BLaER1 (cell line): ENCODE data around the gene NTHL1.

Experiments
- H3K27ac ChIP-seq: shearing (Covaris generic); formaldehyde crosslinking; 2 replicates; pipeline ENCODE4 v1.8.1; 2022
- H3K27me3 ChIP-seq: shearing (Covaris generic); formaldehyde crosslinking; 2 replicates; pipeline ENCODE4 v1.8.1; 2022
- H3K36me3 ChIP-seq: shearing (Covaris generic); formaldehyde crosslinking; 2 replicates; pipeline ENCODE4 v1.8.1; 2022
- H3K4me1 ChIP-seq: shearing (Covaris generic); formaldehyde crosslinking; 2 replicates; pipeline ENCODE4 v1.8.1; 2022
- H3K4me2 ChIP-seq: shearing (Covaris generic); formaldehyde crosslinking; 2 replicates; pipeline ENCODE4 v1.8.1; 2022
- H3K4me3 ChIP-seq: shearing (Covaris generic); formaldehyde crosslinking; 2 replicates; pipeline ENCODE4 v1.8.1; 2022
- H3K9ac ChIP-seq: shearing (Covaris generic); formaldehyde crosslinking; 2 replicates; pipeline ENCODE4 v1.8.1; 2022
- H3K9me3 ChIP-seq: shearing (Covaris generic); formaldehyde crosslinking; 2 replicates; pipeline ENCODE4 v1.8.1; 2022
- H4K20me1 ChIP-seq: shearing (Covaris generic); formaldehyde crosslinking; 2 replicates; pipeline ENCODE4 v1.8.1; 2022
- Cebpa-rat ChIP-seq: shearing (Covaris generic); IDR thresholded peaks from 2 replicates; pipeline ENCODE4 v1.8.1; 2022

The NTHL1 gene

DNA sequence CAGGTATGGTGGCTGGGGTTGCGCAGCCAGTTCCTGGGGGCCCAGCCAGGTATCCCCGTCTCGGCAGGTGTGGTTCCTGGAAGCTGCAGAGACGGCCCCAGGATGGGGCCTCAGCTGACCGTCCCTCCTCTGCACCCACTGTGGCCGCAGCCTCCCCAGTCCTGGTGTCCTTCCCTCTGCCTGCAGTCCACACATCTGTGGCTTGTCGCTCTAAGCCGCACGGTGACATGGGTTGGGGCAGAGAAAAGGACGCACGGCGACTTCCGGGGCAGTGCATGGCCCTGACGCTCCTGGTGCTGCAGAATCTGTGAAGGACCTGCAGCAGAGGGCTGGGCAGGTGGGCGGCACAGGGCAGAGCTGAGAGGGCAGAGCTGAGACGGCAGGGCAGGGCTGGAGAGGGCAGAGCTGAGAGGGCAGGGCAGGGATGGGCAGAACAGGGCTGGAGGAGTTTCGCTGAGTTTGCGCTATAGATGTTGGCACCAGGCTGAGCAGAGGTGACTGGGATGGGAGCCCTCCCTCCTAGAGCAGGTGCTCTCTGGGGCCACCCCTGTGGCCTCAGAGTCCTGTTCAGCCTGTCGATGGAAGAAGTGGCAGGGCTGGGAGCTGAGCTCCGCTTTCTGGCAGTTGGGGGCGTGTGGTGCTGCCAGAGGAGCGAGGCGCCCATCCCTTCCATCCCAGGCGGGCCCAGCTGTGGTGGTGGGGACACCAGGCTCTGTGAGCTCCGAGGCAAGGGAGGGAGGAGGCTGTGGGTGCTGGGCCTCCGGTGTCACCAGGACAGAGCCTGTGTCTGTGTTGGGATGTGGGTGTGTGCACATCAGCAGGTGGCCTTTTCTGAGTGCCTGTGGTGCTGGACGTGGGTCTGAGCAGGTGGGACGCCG, 23.2 kb upstream of the NTHL1 start:
- peak overlapping the region; percentile 38; the same call in 1 of the 2 replicates for H3K27ac ChIP-seq
- H3K4me1 ChIP-seq: peaks cover 10% of the 10 kb centered on the region
- TF ChIP-seq Cebpa-rat: no peak
- H3K9ac ChIP-seq: 0 out of 2 replicates have a peak overlapping the region, but pooled peaks have one; percentile 24
- no peaks in the 10 kb centered on the region for H3K9me3 ChIP-seq
- H3K36me3 ChIP-seq: peaks cover 96% of the 10 kb centered on the region
- H4K20me1 ChIP-seq: no peaks in the 10 kb centered on the region
- peak overlapping the region; percentile 26; the same call in 1 of the 2 replicates for H3K4me2 ChIP-seq
- no peaks in the 10 kb centered on the region for H3K27me3 ChIP-seq
- H3K4me3 ChIP-seq: no peak overlapping the region

DNA sequence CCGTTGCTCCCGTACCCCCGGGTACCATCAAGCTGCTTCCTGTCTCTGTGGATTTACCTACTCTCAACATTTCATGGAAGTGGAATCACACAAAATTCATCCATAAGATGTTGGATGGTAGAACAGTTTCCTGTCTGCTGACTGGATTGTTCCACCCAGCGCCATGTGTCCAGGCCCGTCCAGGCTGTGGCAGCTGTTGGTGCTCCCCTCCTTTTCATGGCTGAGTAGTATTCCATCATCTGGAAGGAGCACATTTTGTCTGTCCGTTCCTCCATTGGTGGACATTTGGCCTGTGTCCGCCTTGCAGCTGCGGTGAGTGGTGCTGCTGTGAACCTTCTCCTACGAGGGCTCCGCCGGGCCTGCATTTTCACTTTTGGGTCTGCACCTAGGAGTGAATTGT, 18.5 kb upstream of the NTHL1 start:
- Histone ChIP-seq H3K9ac (no peak overlapping the region), H3K4me3 (no peak overlapping the region), H3K27ac (no peak overlapping the region), H4K20me1 (peaks cover 27% of the 10 kb centered on the region), H3K36me3 (peaks cover 95% of the 10 kb centered on the region), H3K4me2 (no peak overlapping the region), H3K9me3 (no peaks in the 10 kb centered on the region), H3K4me1 (peaks cover 39% of the 10 kb centered on the region), H3K27me3 (no peaks in the 10 kb centered on the region)
- no peak for TF ChIP-seq Cebpa-rat

GRCh38 chr16:2064368-2064945, 16.8 kb upstream of the NTHL1 start:
- H4K20me1 ChIP-seq: peaks cover 39% of the 10 kb centered on the region
- H3K9ac ChIP-seq: peak overlapping the region; percentile 58
- no peak for TF ChIP-seq Cebpa-rat
- peaks cover 52% of the 10 kb centered on the region for H3K4me1 ChIP-seq
- H3K27ac ChIP-seq: peak overlapping the region; percentile 35; the same call in 1 of the 2 replicates
- no peaks in the 10 kb centered on the region for H3K9me3 ChIP-seq
- H3K4me3 ChIP-seq: no peak overlapping the region
- H3K36me3 ChIP-seq: peaks cover 90% of the 10 kb centered on the region
- H3K4me2 ChIP-seq: peak overlapping the region; percentile 95
- H3K27me3 ChIP-seq: no peaks in the 10 kb centered on the region

DNA sequence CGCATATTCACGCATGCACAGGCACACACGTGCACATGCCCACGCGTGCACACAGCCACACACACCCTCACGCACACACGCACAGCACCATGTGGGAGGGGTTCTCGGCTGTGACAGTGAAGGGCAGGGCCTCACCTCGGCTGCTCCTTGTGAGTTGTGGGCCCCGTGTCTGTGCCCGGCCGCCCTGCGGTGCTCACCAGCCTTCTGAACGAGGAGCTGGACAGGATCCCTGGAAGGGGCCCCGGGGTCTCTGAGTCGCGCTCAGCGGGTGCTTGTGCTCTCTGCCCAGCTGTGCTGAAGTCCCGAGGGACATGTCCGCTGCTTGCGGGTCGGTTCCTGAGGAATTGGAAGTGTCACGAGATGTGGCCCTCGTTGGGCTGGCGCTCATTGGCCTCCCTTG, 16.2 kb upstream of the NTHL1 start:
- no peak overlapping the region for H3K4me3 ChIP-seq
- H3K27me3 ChIP-seq: no peaks in the 10 kb centered on the region
- H3K9ac ChIP-seq: peak overlapping the region; percentile 58
- peaks cover 58% of the 10 kb centered on the region for H3K4me1 ChIP-seq
- H3K27ac ChIP-seq: peak overlapping the region; percentile 35; the same call in 1 of the 2 replicates
- no peak for TF ChIP-seq Cebpa-rat
- H3K9me3 ChIP-seq: no peaks in the 10 kb centered on the region
- peak overlapping the region; percentile 95 for H3K4me2 ChIP-seq
- H3K36me3 ChIP-seq: peaks cover 86% of the 10 kb centered on the region
- peaks cover 39% of the 10 kb centered on the region for H4K20me1 ChIP-seq

- Histone ChIP-seq H3K4me3 (no peak overlapping the region), H3K4me1 (peaks cover 69% of the 10 kb centered on the region), H3K9me3 (no peaks in the 10 kb centered on the region), H3K4me2 (peak overlapping the region; percentile 95; the same call in 1 of the 2 replicates), H3K9ac (0 out of 2 replicates have a peak overlapping the region, but pooled peaks have one; percentile 19), H3K27ac (no peak overlapping the region), H4K20me1 (peaks cover 47% of the 10 kb centered on the region), H3K27me3 (no peaks in the 10 kb centered on the region), H3K36me3 (peaks cover 75% of the 10 kb centered on the region)
- no peak for TF ChIP-seq Cebpa-rat
Measured at GRCh38 chr16:2062801-2063200, 15.2 kb upstream of the NTHL1 start.

GRCh38 chr16:2061526-2061925, 13.9 kb upstream of the NTHL1 start:
- no peaks in the 10 kb centered on the region for H3K9me3 ChIP-seq
- TF ChIP-seq Cebpa-rat: no peak
- peaks cover 82% of the 10 kb centered on the region for H3K4me1 ChIP-seq
- H3K4me3 ChIP-seq: 0 out of 2 replicates have a peak overlapping the region, but pooled peaks have one; percentile 22
- H3K9ac ChIP-seq: peak overlapping the region; percentile 61
- peaks cover 72% of the 10 kb centered on the region for H3K36me3 ChIP-seq
- no peaks in the 10 kb centered on the region for H3K27me3 ChIP-seq
- peak overlapping the region; percentile 70 for H3K27ac ChIP-seq
- peaks cover 60% of the 10 kb centered on the region for H4K20me1 ChIP-seq
- H3K4me2 ChIP-seq: peak overlapping the region; percentile 95

- Histone ChIP-seq H4K20me1 (peaks cover 65% of the 10 kb centered on the region), H3K27ac (peak overlapping the region; percentile 70), H3K36me3 (peaks cover 69% of the 10 kb centered on the region), H3K9me3 (no peaks in the 10 kb centered on the region), H3K4me1 (peaks cover 87% of the 10 kb centered on the region), H3K4me3 (peak overlapping the region; percentile 22; the same call in 1 of the 2 replicates), H3K4me2 (peak overlapping the region; percentile 95), H3K27me3 (no peaks in the 10 kb centered on the region), H3K9ac (peak overlapping the region; percentile 61)
- TF ChIP-seq Cebpa-rat: no peak
Measured at GRCh38 chr16:2061023-2061422, 13.4 kb upstream of the NTHL1 start.

DNA sequence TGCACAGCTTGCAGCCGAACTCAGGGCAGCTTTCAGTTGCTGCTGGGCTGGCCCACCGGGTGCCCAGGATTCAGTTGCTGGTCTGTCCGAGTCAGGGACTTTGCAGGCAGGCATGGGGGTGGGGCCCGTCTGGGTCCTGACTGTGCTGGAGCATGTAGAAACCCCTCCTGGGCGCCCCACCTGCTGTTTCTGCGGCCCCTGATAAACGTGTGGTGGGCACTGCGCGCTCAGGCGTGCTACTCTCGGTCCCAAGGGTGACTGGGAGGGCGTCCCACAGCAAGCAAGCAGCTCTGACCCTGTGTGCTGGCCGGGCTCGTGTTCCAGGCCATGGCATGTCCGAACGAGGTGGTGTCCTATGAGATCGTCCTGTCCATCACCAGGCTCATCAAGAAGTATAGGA, 12.7 kb upstream of the NTHL1 start:
- no peak for TF ChIP-seq Cebpa-rat
- H3K9me3 ChIP-seq: no peaks in the 10 kb centered on the region
- peak overlapping the region; percentile 35; the same call in 1 of the 2 replicates for H3K9ac ChIP-seq
- H3K27me3 ChIP-seq: no peaks in the 10 kb centered on the region
- peaks cover 66% of the 10 kb centered on the region for H4K20me1 ChIP-seq
- no peak overlapping the region for H3K4me3 ChIP-seq
- H3K27ac ChIP-seq: peak overlapping the region; percentile 70
- peaks cover 62% of the 10 kb centered on the region for H3K36me3 ChIP-seq
- H3K4me2 ChIP-seq: peak overlapping the region; percentile 95
- H3K4me1 ChIP-seq: peaks cover 94% of the 10 kb centered on the region

DNA sequence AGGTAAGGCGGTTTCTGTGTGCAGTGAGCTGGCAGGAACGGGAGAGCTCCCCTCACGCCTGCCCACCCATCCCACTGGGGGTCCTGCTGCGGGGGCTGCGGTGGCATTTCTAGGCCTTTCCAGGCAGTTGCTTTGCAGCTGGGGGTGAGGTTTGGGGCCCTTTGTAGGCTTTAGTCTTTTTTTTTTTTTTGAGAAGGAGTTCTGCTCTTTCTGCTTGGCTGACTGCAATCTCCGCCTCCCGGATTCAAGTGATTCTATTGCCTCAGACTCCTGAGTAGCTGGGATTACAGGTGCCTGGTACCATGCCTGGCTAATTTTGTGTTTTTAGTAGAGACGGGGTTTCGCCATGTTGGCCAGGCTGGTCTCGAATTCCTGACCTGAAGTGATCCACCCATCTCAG, 11.2 kb upstream of the NTHL1 start:
- H3K4me1 ChIP-seq: peaks cover 93% of the 10 kb centered on the region
- H3K9ac ChIP-seq: no peak overlapping the region
- peaks cover 62% of the 10 kb centered on the region for H3K36me3 ChIP-seq
- peaks cover 64% of the 10 kb centered on the region for H4K20me1 ChIP-seq
- H3K4me3 ChIP-seq: no peak overlapping the region
- no peaks in the 10 kb centered on the region for H3K9me3 ChIP-seq
- peak; percentile 46; the same call in 1 of the 2 replicates for TF ChIP-seq Cebpa-rat
- H3K27me3 ChIP-seq: no peaks in the 10 kb centered on the region
- peak overlapping the region; percentile 70 for H3K27ac ChIP-seq
- H3K4me2 ChIP-seq: peak overlapping the region; percentile 95

- H3K9me3 ChIP-seq: no peaks in the 10 kb centered on the region
- H3K27me3 ChIP-seq: no peaks in the 10 kb centered on the region
- no peak for TF ChIP-seq Cebpa-rat
- H4K20me1 ChIP-seq: peaks cover 60% of the 10 kb centered on the region
- H3K4me1 ChIP-seq: peaks cover 89% of the 10 kb centered on the region
- peak overlapping the region; percentile 70 for H3K27ac ChIP-seq
- H3K4me3 ChIP-seq: no peak overlapping the region
- H3K36me3 ChIP-seq: peaks cover 62% of the 10 kb centered on the region
- peak overlapping the region; percentile 95 for H3K4me2 ChIP-seq
- 0 out of 2 replicates have a peak overlapping the region, but pooled peaks have one; percentile 9 for H3K9ac ChIP-seq
Measured at GRCh38 chr16:2058420-2058819, 10.8 kb upstream of the NTHL1 start.
